SK-N-SH treated with all-trans-retinoic acid at 6 μM for 48 hours (cell line): Measurements from ENCODE around the gene ASPDH.

ENCODE experiments used
- ARNTL ChIP-seq: fragments of 450-650 bp; formaldehyde crosslinking; IDR thresholded peaks from 2 replicates; pipeline ENCODE4 v1.5.0; 2020; ENCODE audit warnings: low read depth, mild to moderate bottlenecking, moderate library complexity, borderline replicate concordance
- ESRRG ChIP-seq: fragments of 250-450 bp; sonication (Bioruptor Pico); IDR thresholded peaks from 2 replicates; pipeline ENCODE4 v1.6.1; 2021; ENCODE audit warnings: mild to moderate bottlenecking
- ZFP30 ChIP-seq: fragments of 450-650 bp; formaldehyde crosslinking; IDR thresholded peaks from 2 replicates; pipeline ENCODE4 v1.5.0; 2022; ENCODE audit warnings: mild to moderate bottlenecking, moderate library complexity
- TF ChIP-seq, protein P1 (sequence below): fragments of 250-450 bp; sonication (Bioruptor Pico); IDR thresholded peaks from 2 replicates; pipeline ENCODE4 v1.5.1; 2020; ENCODE audit warnings: low read depth, mild to moderate bottlenecking, moderate library complexity

DNA sequence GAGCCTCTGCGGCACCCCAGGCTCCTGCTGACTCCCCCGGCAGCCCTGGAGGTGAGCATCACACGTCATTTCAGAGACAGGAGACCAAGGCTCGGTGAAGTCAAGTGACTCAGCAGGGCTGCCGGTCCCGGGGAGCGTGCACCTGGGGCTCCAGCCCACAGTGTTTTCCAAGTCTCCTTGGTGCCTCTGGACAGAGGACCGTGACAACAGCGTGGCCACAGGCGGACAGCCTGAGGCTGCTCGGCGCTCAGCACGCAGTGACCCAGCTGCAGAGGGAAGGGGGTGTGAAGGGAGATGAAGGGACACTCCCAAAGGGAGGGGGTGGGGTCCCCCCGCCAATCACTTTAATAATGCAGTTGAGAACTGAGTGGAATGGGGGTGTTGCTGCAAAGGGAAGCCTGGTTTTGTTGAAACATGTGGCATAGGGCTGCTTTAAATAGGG lies 17.5 kb upstream of the ASPDH start:
- TF ChIP-seq ARNTL (no peak), ZFP30 (CRISPR knock-in tag) (no peak), ESRRG (CRISPR knock-in tag) (no peak)
- TF ChIP-seq, protein P1, sequence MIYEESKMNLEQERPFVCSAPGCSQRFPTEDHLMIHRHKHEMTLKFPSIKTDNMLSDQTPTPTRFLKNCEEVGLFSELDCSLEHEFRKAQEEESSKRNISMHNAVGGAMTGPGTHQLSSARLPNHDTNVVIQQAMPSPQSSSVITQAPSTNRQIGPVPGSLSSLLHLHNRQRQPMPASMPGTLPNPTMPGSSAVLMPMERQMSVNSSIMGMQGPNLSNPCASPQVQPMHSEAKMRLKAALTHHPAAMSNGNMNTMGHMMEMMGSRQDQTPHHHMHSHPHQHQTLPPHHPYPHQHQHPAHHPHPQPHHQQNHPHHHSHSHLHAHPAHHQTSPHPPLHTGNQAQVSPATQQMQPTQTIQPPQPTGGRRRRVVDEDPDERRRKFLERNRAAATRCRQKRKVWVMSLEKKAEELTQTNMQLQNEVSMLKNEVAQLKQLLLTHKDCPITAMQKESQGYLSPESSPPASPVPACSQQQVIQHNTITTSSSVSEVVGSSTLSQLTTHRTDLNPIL (CRISPR knock-in tag), result no peak
